T-cell (primary cell): ENCODE measurements around the gene CIAPIN1. TPM values are rescaled to one million over a fixed set of nuclear protein-coding genes. Genes with fewer than 3 reads are reported as not detected.

ENCODE experiments used
- ATAC-seq, 4 experiments: fragments of 200-7000 bp in 3 of 4; fragments of 150-1000 bp in 1 of 4; cut with Tn5 transposase; replicated peaks in 1 of 4; 1 replicate in 3 of 4; 2 replicates in 1 of 4; pipeline ENCODE4 v1.10.0; 2021; ENCODE audit warnings: moderate library complexity in 3 of 4, mild to moderate bottlenecking in 2 of 4, moderate number of reproducible peaks in 1 of 4
- CTCF ChIA-PET, 2 donors: fragments of 300-600 bp; sonication (Branson Sonifier 250); formaldehyde crosslinking; loops; one replicate each; lab custom pipeline; 2022; ENCODE audit warnings: antibody characterized with exemption in 2 of 2; lab: Charles Lee
- POLR2A ChIA-PET, 2 donors: fragments of 300-600 bp; sonication (Branson Sonifier 250); formaldehyde crosslinking; loops; one replicate each; lab custom pipeline; 2022; ENCODE audit warnings: antibody characterized with exemption in 2 of 2; lab: Charles Lee
- DNase-seq, 35 experiments: peaks; one replicate each; pipeline versions ENCODE4 v3.0.0 to v3.0.0-alpha.2; 2013 to 2023
- H3K27ac ChIP-seq: one replicate; pipeline ENCODE4 v1.5.1; 2013; ENCODE audit warnings: low read length
- H3K27me3 ChIP-seq, 2 experiments: replicated peaks in 1 of 2; 1 replicate in 1 of 2; 2 replicates in 1 of 2; pipeline versions ENCODE4 v1.6.1 to v1.7.0; 2013; ENCODE audit warnings: low read length in 1 of 2, mixed read lengths in 1 of 2; ENCODE audit not compliant: control insufficient read depth in 2 of 2, insufficient read depth in 2 of 2; ENCODE audit errors: extremely low read depth in 1 of 2
- H3K36me3 ChIP-seq, 2 donors: 1 replicate in 1 of 2; 2 replicates in 1 of 2; pipeline versions ENCODE4 v1.6.1 to v1.7.0; 2013; ENCODE audit warnings: low read length in 1 of 2; ENCODE audit not compliant: control insufficient read depth in 2 of 2, insufficient read depth in 1 of 2; ENCODE audit errors: extremely low read depth in 1 of 2
- H3K4me1 ChIP-seq, 2 experiments: 1 replicate in 1 of 2; 2 replicates in 1 of 2; pipeline versions ENCODE4 v1.6.1 to v1.7.0; 2013; ENCODE audit warnings: low read length in 2 of 2, mixed read lengths in 1 of 2; ENCODE audit not compliant: insufficient read depth in 2 of 2, control insufficient read depth in 1 of 2; ENCODE audit errors: extremely low read depth in 1 of 2
- H3K4me3 ChIP-seq, 2 donors: 1 replicate in 1 of 2; 2 replicates in 1 of 2; pipeline versions ENCODE4 v1.5.1 to v1.7.0; 2013; ENCODE audit warnings: mild to moderate bottlenecking in 2 of 2, low read length in 1 of 2, moderate library complexity in 1 of 2; ENCODE audit not compliant: control insufficient read depth in 1 of 2; ENCODE audit errors: extremely low read depth in 1 of 2
- H3K9me3 ChIP-seq: 2 replicates; pipeline ENCODE4 v1.7.0; 2013
- H3K27ac Mint-ChIP-seq, 2 donors: one replicate each; pipeline ENCODE4 v1.8.0; 2020 to 2021; ENCODE audit warnings: mild to moderate bottlenecking in 2 of 2, mixed read lengths in 2 of 2
- H3K27me3 Mint-ChIP-seq, 2 donors: one replicate each; pipeline ENCODE4 v1.8.0; 2021 to 2022; ENCODE audit warnings: mixed read lengths in 2 of 2
- H3K36me3 Mint-ChIP-seq: one replicate; pipeline ENCODE4 v1.8.0; 2021; ENCODE audit warnings: mixed read lengths
- H3K4me1 Mint-ChIP-seq, 3 donors: one replicate each; pipeline ENCODE4 v1.8.0; 2020 to 2022; ENCODE audit warnings: mixed read lengths in 3 of 3, mild to moderate bottlenecking in 1 of 3
- H3K4me3 Mint-ChIP-seq, 3 donors: one replicate each; pipeline ENCODE4 v1.8.0; 2020 to 2022; ENCODE audit warnings: mild to moderate bottlenecking in 3 of 3, mixed read lengths in 3 of 3, moderate library complexity in 3 of 3
- H3K9me3 Mint-ChIP-seq, 3 donors: one replicate each; pipeline ENCODE4 v1.8.0; 2020 to 2022; ENCODE audit warnings: mixed read lengths in 3 of 3
- WGBS: methylation state at CpG from one replicate; pipeline ENCODE4 v1.1.5; 2013; ENCODE audit warnings: missing lambda C conversion rate; ENCODE audit not compliant: insufficient coverage; 5-methylcytosine and 5-hydroxymethylcytosine counted together
- total RNA-seq, 35 experiments: library from RNA in 6 of 35; stranded (reverse) in 6 of 35; fragments of 120-200 nt in 1 of 35; gene quantifications; one replicate each; pipeline versions ENCODE4 v1.2.1 to v1.2.4 and lab custom pipeline; 2013 to 2026

Gene CIAPIN1
- total RNA-seq, 5 donors from 2014 or later (not counting 1 experiment from before 2014, with no cell fraction given): 26.5 to 46.8 (median 28.5) TPM

DNA sequence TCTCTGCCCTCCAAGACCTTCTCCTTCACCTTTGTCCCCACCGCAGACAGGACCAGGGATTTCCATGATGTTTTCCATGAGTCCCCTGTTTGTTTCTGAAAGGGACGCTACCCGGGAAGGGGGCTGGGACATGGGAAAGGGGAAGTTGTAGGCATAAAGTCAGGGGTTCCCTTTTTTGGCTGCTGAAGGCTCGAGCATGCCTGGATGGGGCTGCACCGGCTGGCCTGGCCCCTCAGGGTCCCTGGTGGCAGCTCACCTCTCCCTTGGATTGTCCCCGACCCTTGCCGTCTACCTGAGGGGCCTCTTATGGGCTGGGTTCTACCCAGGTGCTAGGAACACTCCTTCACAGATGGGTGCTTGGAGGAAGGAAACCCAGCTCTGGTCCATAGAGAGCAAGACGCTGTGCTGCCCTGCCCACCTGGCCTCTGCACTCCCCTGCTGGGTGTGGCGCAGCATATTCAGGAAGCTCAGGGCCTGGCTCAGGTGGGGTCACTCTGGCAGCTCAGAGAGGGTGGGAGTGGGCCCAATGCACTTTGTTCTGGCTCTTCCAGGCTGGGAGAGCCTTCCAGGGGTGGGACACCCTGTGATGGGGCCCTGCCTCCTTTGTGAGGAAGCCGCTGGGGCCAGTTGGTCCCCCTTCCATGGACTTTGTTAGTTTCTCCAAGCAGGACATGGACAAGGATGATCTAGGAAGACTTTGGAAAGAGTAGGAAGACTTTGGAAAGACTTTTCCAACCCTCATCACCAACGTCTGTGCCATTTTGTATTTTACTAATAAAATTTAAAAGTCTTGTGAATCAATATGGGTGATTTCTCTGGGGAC is 62.7 kb downstream of the CIAPIN1 start:
- 42% methylated on average over 9 of the region's 11 CpGs for WGBS
- H3K4me1 ChIP-seq: peaks cover 0 to 6% of the 10 kb centered on the region in 2 experiments
- no peak for ATAC-seq

GRCh38 chr16:57383276-57384247 is 63.6 kb downstream of the CIAPIN1 start:
- 88% methylated on average over 5 of the region's 8 CpGs for WGBS
- no peaks in the 10 kb centered on the region for H3K27me3 Mint-ChIP-seq
- H3K4me1 ChIP-seq: peaks cover 0 to 6% of the 10 kb centered on the region in 2 experiments
- H3K9me3 ChIP-seq: no peaks in the 10 kb centered on the region
- no peak overlapping the region for H3K4me3 Mint-ChIP-seq
- no peak overlapping the region for H3K27ac ChIP-seq
- H3K36me3 Mint-ChIP-seq: no peaks in the 10 kb centered on the region
- ChIA-PET CTCF (no interaction called here), POLR2A (no interaction called here)
- DNase-seq (no peak), ATAC-seq (no peak)
- H3K27me3 ChIP-seq: peaks cover 0 to 12% of the 10 kb centered on the region in 2 experiments
- H3K27ac Mint-ChIP-seq: no peak overlapping the region
- no peaks in the 10 kb centered on the region for H3K36me3 ChIP-seq
- no peak overlapping the region for H3K4me3 ChIP-seq
- H3K4me1 Mint-ChIP-seq: peaks cover 0 to 9% (median 8%) of the 10 kb centered on the region in 3 donors
- H3K9me3 Mint-ChIP-seq: no peaks in the 10 kb centered on the region

More for the DNA sequence above, 62.7 kb downstream of the CIAPIN1 start:
- Mint-ChIP-seq H3K27ac (no peak overlapping the region), H3K9me3 (no peaks in the 10 kb centered on the region), H3K4me3 (no peak overlapping the region), H3K4me1 (peaks cover 0 to 9% (median 8%) of the 10 kb centered on the region in 3 donors), H3K27me3 (no peaks in the 10 kb centered on the region), H3K36me3 (no peaks in the 10 kb centered on the region)
- H3K27me3 ChIP-seq: peaks cover 0 to 14% of the 10 kb centered on the region in 2 experiments
- CTCF ChIA-PET: no interaction called here
- POLR2A ChIA-PET: no interaction called here
- H3K9me3 ChIP-seq: no peaks in the 10 kb centered on the region
- H3K4me3 ChIP-seq: no peak overlapping the region
- no peak overlapping the region for H3K27ac ChIP-seq
- no peaks in the 10 kb centered on the region for H3K36me3 ChIP-seq
- no peak for DNase-seq

- ATAC-seq (no peak), DNase-seq (no peak)
- H3K27me3 Mint-ChIP-seq: no peaks in the 10 kb centered on the region
- H3K9me3 ChIP-seq: no peaks in the 10 kb centered on the region
- H3K4me1 ChIP-seq: peaks cover 0 to 6% of the 10 kb centered on the region in 2 experiments
- no peak overlapping the region for H3K27ac Mint-ChIP-seq
- ChIA-PET POLR2A (no interaction called here), CTCF (no interaction called here)
- H3K27me3 ChIP-seq: peaks cover 0 to 11% of the 10 kb centered on the region in 2 experiments
- no peak overlapping the region for H3K4me3 Mint-ChIP-seq
- H3K36me3 ChIP-seq: no peaks in the 10 kb centered on the region
- H3K9me3 Mint-ChIP-seq: no peaks in the 10 kb centered on the region
- no peak overlapping the region for H3K27ac ChIP-seq
- H3K36me3 Mint-ChIP-seq: no peaks in the 10 kb centered on the region
- peaks cover 0 to 12% (median 10%) of the 10 kb centered on the region in 3 donors for H3K4me1 Mint-ChIP-seq
- 87% methylated on average over 10 of the region's 16 CpGs for WGBS
- H3K4me3 ChIP-seq: no peak overlapping the region
These were observed 64.5 kb downstream of the CIAPIN1 start for GRCh38 chr16:57382535-57383275.

GRCh38 chr16:57381791-57382534 is 65.2 kb downstream of the CIAPIN1 start:
- Mint-ChIP-seq H3K9me3 (no peaks in the 10 kb centered on the region), H3K27ac (no peak overlapping the region), H3K4me1 (peaks cover 0 to 17% (median 13%) of the 10 kb centered on the region in 3 donors), H3K4me3 (no peak overlapping the region), H3K27me3 (no peaks in the 10 kb centered on the region), H3K36me3 (no peaks in the 10 kb centered on the region)
- CTCF ChIA-PET: no interaction called here
- H3K9me3 ChIP-seq: no peaks in the 10 kb centered on the region
- DNase-seq (no peak), ATAC-seq (no peak)
- H3K4me1 ChIP-seq: peaks cover 0 to 6% of the 10 kb centered on the region in 2 experiments
- POLR2A ChIA-PET: no interaction called here
- no peak overlapping the region for H3K27ac ChIP-seq
- no peak overlapping the region for H3K4me3 ChIP-seq
- no peaks in the 10 kb centered on the region for H3K36me3 ChIP-seq
- peaks cover 0 to 15% of the 10 kb centered on the region in 2 experiments for H3K27me3 ChIP-seq
- 88% methylated on average over 30 of the region's 35 CpGs for WGBS

- DNase-seq: peak in 8 of 35 experiments; percentile 5 to 22 (median 8)
- 41% methylated on average over 7 of the region's 8 CpGs for WGBS
- Histone ChIP-seq H3K27ac (no peak overlapping the region), H3K9me3 (no peaks in the 10 kb centered on the region), H3K4me1 (peaks cover 0 to 6% of the 10 kb centered on the region in 2 experiments), H3K36me3 (no peaks in the 10 kb centered on the region), H3K4me3 (no peak overlapping the region), H3K27me3 (peaks cover 0 to 12% of the 10 kb centered on the region in 2 experiments)
- POLR2A ChIA-PET: no interaction called here
- H3K4me1 Mint-ChIP-seq: peaks cover 0 to 17% (median 13%) of the 10 kb centered on the region in 3 donors
- CTCF ChIA-PET: no interaction called here
- H3K36me3 Mint-ChIP-seq: no peaks in the 10 kb centered on the region
- H3K4me3 Mint-ChIP-seq: no peak overlapping the region
- H3K9me3 Mint-ChIP-seq: no peaks in the 10 kb centered on the region
- no peaks in the 10 kb centered on the region for H3K27me3 Mint-ChIP-seq
- no peak for ATAC-seq
- no peak overlapping the region for H3K27ac Mint-ChIP-seq
These were observed 66.3 kb downstream of the CIAPIN1 start for GRCh38 chr16:57380671-57381462.
